IMR-90 (cell line): ENCODE results near the gene CDH9. TPM values are rescaled to one million over a fixed set of nuclear protein-coding genes. Genes with fewer than 3 reads are reported as not detected.

ENCODE experiments used
- ATAC-seq: fragments of 200-7000 bp; cut with Tn5 transposase; 2 replicates; pipeline ENCODE4 v1.9.1; 2020; ENCODE audit warnings: low read depth, mild to moderate bottlenecking, moderate library complexity
- BruUV-seq: library from RNA; stranded (reverse); fragments of 400-500 nt; replicated peaks from 2 replicates; lab custom pipeline; 2021; lab: Mats Ljungman, UMichigan
- CTCF ChIA-PET: fragments of 300-600 bp; formaldehyde crosslinking; extraction: SDS; loops from one replicate; lab custom pipeline; 2021; ENCODE audit warnings: antibody characterized with exemption; lab: Yijun Ruan, JAX
- POLR2A ChIA-PET: fragments of 300-600 bp; sonication (Branson Sonifier 250); formaldehyde crosslinking; loops from one replicate; lab custom pipeline; 2022; ENCODE audit warnings: antibody characterized with exemption; ENCODE audit not compliant: unreplicated experiment; lab: Charles Lee
- DNase-seq: peaks from one replicate; pipeline ENCODE4 v3.0.0; 2013
- H2AFZ ChIP-seq: replicated peaks from 2 replicates; pipeline ENCODE3; 2013; ENCODE audit warnings: low read length, mild to moderate bottlenecking; ENCODE audit not compliant: poor library complexity
- H2AK5ac ChIP-seq: 2 replicates; pipeline ENCODE4 v1.6.1; 2013; ENCODE audit warnings: low read depth, low read length, inconsistent platforms
- H2AK9ac ChIP-seq: replicated peaks from 2 replicates; pipeline ENCODE3; 2013; ENCODE audit warnings: mild to moderate bottlenecking, low read depth, low read length, moderate library complexity; ENCODE audit not compliant: poor library complexity
- H2BK120ac ChIP-seq: 2 replicates; pipeline ENCODE4 v1.6.1; 2013; ENCODE audit warnings: low read depth, low read length, inconsistent platforms
- H2BK15ac ChIP-seq: 3 replicates; pipeline ENCODE4 v1.6.1; 2013; ENCODE audit warnings: low read depth, low read length, inconsistent platforms
- H2BK20ac ChIP-seq: 2 replicates; pipeline ENCODE4 v1.6.1; 2013; ENCODE audit warnings: low read depth, mild to moderate bottlenecking, inconsistent platforms, low read length, moderate library complexity
- H2BK5ac ChIP-seq: 2 replicates; pipeline ENCODE4 v1.6.1; 2013; ENCODE audit warnings: mild to moderate bottlenecking, low read depth, low read length, inconsistent platforms; ENCODE audit not compliant: poor library complexity, severe bottlenecking
- H3K14ac ChIP-seq: replicated peaks from 2 replicates; pipeline ENCODE4 v1.6.1; 2013; ENCODE audit warnings: low read depth, low read length, inconsistent platforms
- H3K18ac ChIP-seq: 2 replicates; pipeline ENCODE4 v1.6.1; 2013; ENCODE audit warnings: low read depth, low read length, control low read depth
- H3K23ac ChIP-seq: 2 replicates; pipeline ENCODE4 v1.6.1; 2013; ENCODE audit warnings: low read depth, low read length, inconsistent platforms
- H3K27ac ChIP-seq: 2 replicates; pipeline ENCODE4 v1.5.1; 2013; ENCODE audit warnings: mild to moderate bottlenecking, control low read depth, low read length; ENCODE audit not compliant: insufficient read depth
- H3K27me3 ChIP-seq: 2 replicates; pipeline ENCODE4 v1.6.1; 2013; ENCODE audit warnings: low read length; ENCODE audit not compliant: control insufficient read depth, insufficient read depth
- H3K36me3 ChIP-seq: 2 replicates; pipeline ENCODE4 v1.6.1; 2013; ENCODE audit warnings: low read length, mixed read lengths; ENCODE audit not compliant: control insufficient read depth, insufficient read depth
- H3K4ac ChIP-seq: 2 replicates; pipeline ENCODE4 v1.6.1; 2013; ENCODE audit warnings: low read depth, low read length, inconsistent platforms
- H3K4me1 ChIP-seq: 2 replicates; pipeline ENCODE4 v1.6.1; 2013; ENCODE audit warnings: low read length, mixed read lengths; ENCODE audit not compliant: control insufficient read depth, insufficient read depth
- H3K4me2 ChIP-seq: 2 replicates; pipeline ENCODE4 v1.6.1; 2013; ENCODE audit warnings: low read depth, mild to moderate bottlenecking, control low read depth, low read length, moderate library complexity
- H3K4me3 ChIP-seq: 2 replicates; pipeline ENCODE4 v1.5.1; 2013; ENCODE audit warnings: low read depth, mild to moderate bottlenecking, control low read depth, low read length, moderate library complexity; ENCODE audit not compliant: insufficient read depth
- H3K56ac ChIP-seq: 2 replicates; pipeline ENCODE4 v1.6.1; 2013; ENCODE audit warnings: low read length, inconsistent platforms; ENCODE audit not compliant: insufficient read depth; ENCODE audit errors: extremely low read depth
- H3K79me1 ChIP-seq, 2 experiments: 2 replicates each; pipeline ENCODE4 v1.6.1; 2013; ENCODE audit warnings: low read length in 2 of 2, inconsistent platforms in 1 of 2, low read depth in 1 of 2
- H3K9ac ChIP-seq: 2 replicates; pipeline ENCODE4 v1.6.1; 2013; ENCODE audit warnings: low read depth, low read length, control low read depth
- H3K9me1 ChIP-seq: 2 replicates; pipeline ENCODE4 v1.6.1; 2013; ENCODE audit warnings: low read length, inconsistent platforms; ENCODE audit not compliant: insufficient read depth
- H3K9me3 ChIP-seq: 2 replicates; pipeline ENCODE4 v1.6.1; 2013; ENCODE audit warnings: low read length; ENCODE audit not compliant: control insufficient read depth, insufficient read depth
- H4K20me1 ChIP-seq: 2 replicates; pipeline ENCODE4 v1.6.1; 2013; ENCODE audit warnings: low read length, inconsistent platforms; ENCODE audit not compliant: insufficient read depth
- H4K5ac ChIP-seq: 2 replicates; pipeline ENCODE4 v1.6.1; 2013; ENCODE audit warnings: mild to moderate bottlenecking, low read depth, low read length, control low read depth
- H4K8ac ChIP-seq, 2 experiments: 2 replicates each; pipeline ENCODE4 v1.6.1; 2013; ENCODE audit warnings: low read depth in 2 of 2, low read length in 2 of 2, control low read depth in 1 of 2, inconsistent platforms in 1 of 2
- H4K91ac ChIP-seq: 2 replicates; pipeline ENCODE4 v1.6.1; 2013; ENCODE audit warnings: low read depth, low read length, inconsistent platforms; ENCODE audit not compliant: insufficient read depth
- BHLHE40 ChIP-seq: fragments of 150-350 bp; IDR thresholded peaks from 2 replicates; pipeline ENCODE4 v1.6.1; 2016; ENCODE audit warnings: mild to moderate bottlenecking, low read depth, low read length
- CEBPB ChIP-seq: IDR thresholded peaks from 2 replicates; pipeline ENCODE4 v1.6.1; 2012; ENCODE audit warnings: low read depth, low read length, improper control_type of control experiment
- CHD1 ChIP-seq: IDR thresholded peaks from 2 replicates; pipeline ENCODE4 v1.6.1; 2012; ENCODE audit warnings: low read depth, low read length, improper control_type of control experiment
- FOS ChIP-seq: fragments of 150-350 bp; IDR thresholded peaks from 2 replicates; pipeline ENCODE4 v1.6.1; 2016; ENCODE audit warnings: low read depth, low read length
- MAZ ChIP-seq: IDR thresholded peaks from 2 replicates; pipeline ENCODE4 v1.6.1; 2012; ENCODE audit warnings: low read depth, mild to moderate bottlenecking, low read length, improper control_type of control experiment, moderate library complexity, borderline replicate concordance
- MXI1 ChIP-seq: IDR thresholded peaks from 2 replicates; pipeline ENCODE4 v1.6.1; 2012; ENCODE audit warnings: low read depth, mild to moderate bottlenecking, low read length, moderate library complexity, borderline replicate concordance
- POLR2A ChIP-seq: IDR thresholded peaks from 2 replicates; pipeline ENCODE4 v1.6.1; 2012; ENCODE audit warnings: mild to moderate bottlenecking, low read depth, low read length
- RFX5 ChIP-seq: IDR thresholded peaks from 2 replicates; pipeline ENCODE4 v1.8.0; 2012; ENCODE audit warnings: low read depth, mild to moderate bottlenecking, low read length, moderate library complexity
- SMC3 ChIP-seq: fragments of 150-350 bp; IDR thresholded peaks from 2 replicates; pipeline ENCODE4 v1.6.1; 2016; ENCODE audit warnings: low read depth, mild to moderate bottlenecking, antibody characterized with exemption, low read length, moderate library complexity
- WGBS, 2 experiments: methylation state at CpG; one replicate each; pipeline versions ENCODE4 v1.1.5 to v1.1.7; 2013; ENCODE audit warnings: missing lambda C conversion rate in 2 of 2; ENCODE audit not compliant: insufficient read length in 1 of 2; ENCODE audit errors: extremely low coverage in 2 of 2; 5-methylcytosine and 5-hydroxymethylcytosine counted together
- dilution Hi-C: fragments of 300-500 bp; cut with HindIII; formaldehyde crosslinking; loops from one replicate; pipeline ENCODE4 v1.14.3; 2018; ENCODE audit warnings: low sequenced_read_pairs; ENCODE audit not compliant: unreplicated experiment
- in situ Hi-C: fragments of 300-500 bp; cut with MboI; formaldehyde crosslinking; loops from 3 replicates; pipeline ENCODE4 v1.14.3; 2019; ENCODE audit warnings: low sequenced_read_pairs, inconsistent platforms, mixed read lengths
- intact Hi-C: fragments of 100-400 bp; cut with micrococcal nuclease; formaldehyde crosslinking; loops from 2 replicates; pipeline ENCODE4 v1.10.0; 2022
- polyA plus RNA-seq, 3 experiments: library from polyadenylated mRNA; depleted of rRNA; stranded (reverse); fragments of >200 nt; gene quantifications; 2 replicates each; pipeline ENCODE4 v1.2.3, GENCODE V29; 2012; ENCODE audit warnings: low replicate concordance in 1 of 3
- total RNA-seq: library from RNA; depleted of rRNA; stranded (reverse); fragments of >200 nt; gene quantifications from 2 replicates; pipeline ENCODE4 v1.2.3, GENCODE V29; 2012
- TF ChIP-seq, protein P1 (sequence below): conservative IDR thresholded peaks from 2 replicates; pipeline ENCODE4 v1.5.1; 2012; ENCODE audit warnings: mild to moderate bottlenecking, low read depth, low read length, improper control_type of control experiment

The CDH9 gene
- total and polyA plus RNA-seq, 2 of the 4 experiments (the other 2 are of a cell fraction) = not detected

DNA sequence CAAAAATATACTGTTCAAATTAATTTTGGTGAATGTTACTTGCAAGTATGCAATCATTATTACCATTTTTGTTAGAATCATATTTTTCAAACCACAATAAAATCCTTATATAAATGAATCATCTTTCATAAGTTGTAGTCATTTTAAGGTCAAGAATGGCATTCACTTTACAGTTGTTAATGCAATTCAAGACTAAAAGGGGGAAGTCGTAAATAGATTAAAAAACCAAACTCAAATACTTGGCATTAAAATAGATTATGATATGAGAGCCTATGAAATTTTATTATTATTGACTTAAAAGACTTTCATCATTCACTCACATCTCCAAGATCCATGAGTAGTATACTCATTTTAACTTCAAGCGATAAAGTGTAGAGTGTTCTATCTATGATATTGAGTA is 11.6 kb downstream of the CDH9 start:
- H2BK5ac ChIP-seq = no peak overlapping the region
- no peak overlapping the region for H2BK15ac ChIP-seq
- H3K14ac ChIP-seq = no peak overlapping the region
- no peaks in the 10 kb centered on the region for H3K9me3 ChIP-seq
- POLR2A ChIA-PET = no interaction called here
- H3K56ac ChIP-seq = no peak overlapping the region
- dilution Hi-C loops (no loop called here), in situ Hi-C loops (no loop called here), intact Hi-C loops (loop anchor here (10.0 kb wide), 1 partner anchor 988 kb away; no protein-coding TSS in a partner anchor)
- no peaks in the 10 kb centered on the region for H3K27me3 ChIP-seq
- CTCF ChIA-PET = no interaction called here
- H3K18ac ChIP-seq = no peak overlapping the region
- no peak overlapping the region for H3K27ac ChIP-seq
- H3K36me3 ChIP-seq = no peaks in the 10 kb centered on the region
- H3K79me1 ChIP-seq = no peaks in the 10 kb centered on the region
- no peak overlapping the region for H3K4ac ChIP-seq
- no peak overlapping the region for H4K8ac ChIP-seq
- H2AK9ac ChIP-seq = no peak overlapping the region
- H4K20me1 ChIP-seq = no peaks in the 10 kb centered on the region
- no peaks in the 10 kb centered on the region for H3K4me1 ChIP-seq
- no peak overlapping the region for H4K91ac ChIP-seq
- H3K9ac ChIP-seq = no peak overlapping the region
- H3K4me3 ChIP-seq = no peak overlapping the region
- WGBS, 2 experiments = no CpG with 5 or more reads among the region's 2 CpGs
- H2AFZ ChIP-seq = no peak overlapping the region
- DNase-seq (no peak), ATAC-seq (no peak)
- H2AK5ac ChIP-seq = no peak overlapping the region
- TF ChIP-seq POLR2A (no peak), MXI1 (no peak), RFX5 (no peak), CHD1 (no peak), MAZ (no peak), CEBPB (no peak), SMC3 (no peak), FOS (no peak), BHLHE40 (no peak)
- TF ChIP-seq, protein P1, sequence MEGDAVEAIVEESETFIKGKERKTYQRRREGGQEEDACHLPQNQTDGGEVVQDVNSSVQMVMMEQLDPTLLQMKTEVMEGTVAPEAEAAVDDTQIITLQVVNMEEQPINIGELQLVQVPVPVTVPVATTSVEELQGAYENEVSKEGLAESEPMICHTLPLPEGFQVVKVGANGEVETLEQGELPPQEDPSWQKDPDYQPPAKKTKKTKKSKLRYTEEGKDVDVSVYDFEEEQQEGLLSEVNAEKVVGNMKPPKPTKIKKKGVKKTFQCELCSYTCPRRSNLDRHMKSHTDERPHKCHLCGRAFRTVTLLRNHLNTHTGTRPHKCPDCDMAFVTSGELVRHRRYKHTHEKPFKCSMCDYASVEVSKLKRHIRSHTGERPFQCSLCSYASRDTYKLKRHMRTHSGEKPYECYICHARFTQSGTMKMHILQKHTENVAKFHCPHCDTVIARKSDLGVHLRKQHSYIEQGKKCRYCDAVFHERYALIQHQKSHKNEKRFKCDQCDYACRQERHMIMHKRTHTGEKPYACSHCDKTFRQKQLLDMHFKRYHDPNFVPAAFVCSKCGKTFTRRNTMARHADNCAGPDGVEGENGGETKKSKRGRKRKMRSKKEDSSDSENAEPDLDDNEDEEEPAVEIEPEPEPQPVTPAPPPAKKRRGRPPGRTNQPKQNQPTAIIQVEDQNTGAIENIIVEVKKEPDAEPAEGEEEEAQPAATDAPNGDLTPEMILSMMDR = no peak
- no peak overlapping the region for H3K4me2 ChIP-seq
- H2BK20ac ChIP-seq = no peak overlapping the region
- no TSS peak for BruUV-seq
- H2BK120ac ChIP-seq = no peak overlapping the region
- H3K23ac ChIP-seq = no peak overlapping the region
- H4K5ac ChIP-seq = no peak overlapping the region
- no peaks in the 10 kb centered on the region for H3K9me1 ChIP-seq
